Measurements from ENCODE around the gene INVS.

INVS gene

DNA sequence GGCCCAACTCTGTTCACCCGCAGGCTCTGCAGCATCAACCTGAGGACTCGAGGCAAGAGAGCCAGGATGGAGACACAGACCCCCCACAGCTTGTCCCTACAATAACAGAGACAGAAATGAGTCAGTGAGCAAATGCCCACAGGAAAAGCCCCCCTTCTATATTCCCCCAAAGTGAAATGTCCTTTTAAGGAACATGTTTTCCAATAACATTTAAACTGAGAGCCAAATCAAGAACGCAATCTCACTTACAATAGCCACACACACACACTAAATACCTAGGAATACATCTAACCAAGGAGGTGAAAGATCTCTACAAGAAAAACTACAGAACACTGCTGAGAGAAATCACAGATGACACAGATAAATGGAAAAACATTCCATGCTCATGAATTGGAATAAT lies 204.7 kb downstream of the INVS start:
- intact Hi-C loops (cut with DNase I; ENCODE audit: low total_unique reads) = no loop called here
- Histone ChIP-seq H3K36me3 (peaks cover 24 to 60% (median 39%) of the 10 kb centered on the region in 3 donors), H3K9me3 (no peaks in the 10 kb centered on the region), H3K27me3 (no peaks in the 10 kb centered on the region), H3K4me1 (peaks cover 0 to 3% (median 0%) of the 10 kb centered on the region in 4 donors), H3K4me3 (no peak overlapping the region), H3K27ac (no peak overlapping the region)
- no peak for DNase-seq
- TF ChIP-seq, protein P1, sequence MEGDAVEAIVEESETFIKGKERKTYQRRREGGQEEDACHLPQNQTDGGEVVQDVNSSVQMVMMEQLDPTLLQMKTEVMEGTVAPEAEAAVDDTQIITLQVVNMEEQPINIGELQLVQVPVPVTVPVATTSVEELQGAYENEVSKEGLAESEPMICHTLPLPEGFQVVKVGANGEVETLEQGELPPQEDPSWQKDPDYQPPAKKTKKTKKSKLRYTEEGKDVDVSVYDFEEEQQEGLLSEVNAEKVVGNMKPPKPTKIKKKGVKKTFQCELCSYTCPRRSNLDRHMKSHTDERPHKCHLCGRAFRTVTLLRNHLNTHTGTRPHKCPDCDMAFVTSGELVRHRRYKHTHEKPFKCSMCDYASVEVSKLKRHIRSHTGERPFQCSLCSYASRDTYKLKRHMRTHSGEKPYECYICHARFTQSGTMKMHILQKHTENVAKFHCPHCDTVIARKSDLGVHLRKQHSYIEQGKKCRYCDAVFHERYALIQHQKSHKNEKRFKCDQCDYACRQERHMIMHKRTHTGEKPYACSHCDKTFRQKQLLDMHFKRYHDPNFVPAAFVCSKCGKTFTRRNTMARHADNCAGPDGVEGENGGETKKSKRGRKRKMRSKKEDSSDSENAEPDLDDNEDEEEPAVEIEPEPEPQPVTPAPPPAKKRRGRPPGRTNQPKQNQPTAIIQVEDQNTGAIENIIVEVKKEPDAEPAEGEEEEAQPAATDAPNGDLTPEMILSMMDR (IDR thresholded peaks at IDR 0.05) = no peak

DNA sequence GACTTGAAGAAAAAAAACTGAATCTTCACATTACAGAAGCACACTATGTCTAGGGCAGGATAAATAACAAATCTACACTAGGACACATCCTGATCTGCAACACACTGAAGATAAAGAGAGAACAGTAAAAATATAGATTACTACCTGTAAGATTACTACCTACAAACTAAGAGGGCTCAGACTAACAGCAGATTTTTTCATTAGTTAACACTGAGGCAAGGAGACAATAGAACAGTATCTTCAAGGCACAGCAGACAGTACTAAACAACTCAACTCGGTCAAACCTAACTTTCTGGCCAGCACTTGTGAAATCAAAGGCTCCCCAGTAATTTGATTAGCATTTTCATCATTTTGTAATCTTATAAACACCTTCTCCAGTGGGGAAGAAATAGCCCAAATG lies 207.2 kb downstream of the INVS start:
- TF ChIP-seq, protein P1 (IDR thresholded peaks at IDR 0.05) = no peak
- intact Hi-C loops (cut with DNase I; ENCODE audit: low total_unique reads) = no loop called here
- Histone ChIP-seq H3K27ac (no peak overlapping the region), H3K9me3 (no peaks in the 10 kb centered on the region), H3K4me3 (no peak overlapping the region), H3K36me3 (peaks cover 22 to 41% (median 31%) of the 10 kb centered on the region in 3 donors), H3K27me3 (no peaks in the 10 kb centered on the region), H3K4me1 (peaks cover 0 to 20% (median 0%) of the 10 kb centered on the region in 4 donors)
- no peak for DNase-seq

DNA sequence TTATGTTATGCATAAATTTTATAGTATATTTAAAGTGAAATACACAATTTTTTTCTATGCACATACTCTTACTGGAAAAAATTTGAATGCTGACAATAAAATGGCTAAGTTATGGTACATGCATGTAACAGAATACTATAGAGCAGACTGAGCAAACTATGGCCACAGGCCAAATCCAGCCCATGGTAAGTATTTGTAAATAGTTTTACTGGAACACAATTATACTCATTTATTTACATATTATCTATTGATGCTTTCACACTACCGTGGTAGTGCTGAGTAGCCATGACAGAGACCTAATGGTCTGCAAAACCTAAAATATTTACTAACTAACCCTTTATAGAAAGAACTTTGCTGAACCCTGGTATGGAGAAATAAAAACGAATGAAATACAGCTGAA lies 208.0 kb downstream of the INVS start:
- TF ChIP-seq, protein P1 (IDR thresholded peaks at IDR 0.05) = no peak
- intact Hi-C loops (cut with DNase I; ENCODE audit: low total_unique reads) = no loop called here

DNA sequence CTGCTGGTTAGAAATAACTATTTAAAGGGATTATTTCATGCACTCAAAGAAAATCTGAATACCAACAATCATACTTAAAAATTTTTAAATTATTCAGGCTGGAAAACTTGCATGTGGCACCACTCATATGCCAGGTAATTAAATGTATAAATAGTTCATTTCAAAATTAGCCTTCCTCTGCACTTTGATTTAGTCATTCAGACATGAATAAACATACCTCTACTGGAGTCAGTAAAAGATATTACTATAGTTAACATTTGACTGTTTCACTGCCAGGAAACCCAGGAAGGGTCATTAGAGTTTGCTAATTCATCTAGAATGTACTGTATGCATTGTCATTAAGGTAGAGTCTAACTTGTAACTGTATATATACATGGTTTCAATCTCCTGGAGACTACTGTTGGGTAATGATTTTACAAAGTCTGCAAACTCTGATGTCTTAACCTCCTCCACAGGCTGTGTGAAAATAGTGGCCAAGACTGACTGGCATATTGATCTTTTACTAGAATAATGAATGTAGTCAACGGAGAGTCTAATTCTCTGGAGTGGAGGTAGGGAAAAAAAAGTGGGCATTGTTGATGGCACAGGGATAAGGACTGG lies 210.0 kb downstream of the INVS start:
- TF ChIP-seq, protein P1 (IDR thresholded peaks at IDR 0.05) = no peak
- H3K4me3 ChIP-seq = no peak overlapping the region
- intact Hi-C loops (cut with DNase I; ENCODE audit: low total_unique reads) = no loop called here
- peaks cover 5 to 13% (median 7%) of the 10 kb centered on the region in 3 donors for H3K36me3 ChIP-seq
- no peak for DNase-seq
- H3K27me3 ChIP-seq = no peaks in the 10 kb centered on the region
- no peaks in the 10 kb centered on the region for H3K9me3 ChIP-seq
- peaks cover 0 to 20% (median 0%) of the 10 kb centered on the region in 4 donors for H3K4me1 ChIP-seq
- no peak overlapping the region for H3K27ac ChIP-seq

More for the DNA sequence above, 208.0 kb downstream of the INVS start:
- Histone ChIP-seq H3K36me3 (peaks cover 14 to 33% (median 23%) of the 10 kb centered on the region in 3 donors), H3K27me3 (no peaks in the 10 kb centered on the region), H3K4me3 (no peak overlapping the region), H3K27ac (no peak overlapping the region), H3K4me1 (peaks cover 0 to 20% (median 0%) of the 10 kb centered on the region in 4 donors), H3K9me3 (no peaks in the 10 kb centered on the region)
- DNase-seq = no peak

DNA sequence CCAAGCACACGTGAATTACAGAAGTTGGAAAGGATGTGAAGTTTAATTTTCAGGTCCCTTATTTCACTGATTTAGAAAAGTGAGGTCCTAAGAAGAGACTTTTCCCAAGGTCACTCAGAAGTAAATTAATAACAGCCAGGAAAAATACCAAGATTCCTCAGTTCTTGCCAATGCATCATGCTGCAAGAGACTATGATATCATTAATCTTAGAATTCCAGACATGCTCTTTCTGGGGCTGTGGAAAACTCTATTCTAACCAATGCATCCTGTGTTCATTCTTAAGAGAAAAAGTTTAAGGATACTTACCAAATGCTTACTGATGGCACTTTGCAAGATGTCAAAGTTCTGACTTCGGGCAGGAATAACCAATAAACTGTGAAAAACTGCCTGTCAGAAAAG lies 210.9 kb downstream of the INVS start:
- H3K36me3 ChIP-seq = peaks cover 0 to 5% (median 0%) of the 10 kb centered on the region in 3 donors
- no peaks in the 10 kb centered on the region for H3K9me3 ChIP-seq
- DNase-seq = no peak
- no peak overlapping the region for H3K27ac ChIP-seq
- TF ChIP-seq, protein P1 (IDR thresholded peaks at IDR 0.05) = no peak
- peaks cover 0 to 20% (median 0%) of the 10 kb centered on the region in 4 donors for H3K4me1 ChIP-seq
- H3K27me3 ChIP-seq = no peaks in the 10 kb centered on the region
- no peak overlapping the region for H3K4me3 ChIP-seq
- intact Hi-C loops (cut with DNase I; ENCODE audit: low total_unique reads) = no loop called here

Data from tibial artery (tissue), 4 donors.